Measurements from ENCODE around the gene TRAF2. TPM values are rescaled to one million over a fixed set of nuclear protein-coding genes. Genes with fewer than 3 reads are reported as not detected.
"Not testable (repeated sequence)": the region's sequence is repeated elsewhere in the genome, so short reads cannot be mapped to it uniquely, and the experiment has no call there.

Gene TRAF2
- total RNA-seq, 2 experiments from 2014 or later: 39.4 to 49.4 TPM

- H3K9me3 Mint-ChIP-seq; POLR2A ChIA-PET; H3K27ac Mint-ChIP-seq; DNase-seq; H3K36me3 Mint-ChIP-seq (ENCODE audit: low read depth): not testable (repeated sequence)
- CTCF ChIA-PET: interaction anchor here (0.6 to 3.2 kb wide), 34 partner anchors 8 to 248 kb away, joined by 3 to 23 read pairs (median 5); partner anchors contain the start of genes ABCA2, MAMDC4, RABL6 and TMEM141
- Mint-ChIP-seq H3K27me3 (peaks cover 17% of the 10 kb centered on the region), H3K4me3 (peak overlapping the region; percentile 45), H3K4me1 (peaks cover 22% of the 10 kb centered on the region)
Measured at GRCh38 chr9:136843159-136843800, 43.0 kb upstream of the TRAF2 start.

GRCh38 chr9:136843801-136844740 is 42.2 kb upstream of the TRAF2 start:
- DNase-seq: peak; percentile 48
- CTCF ChIA-PET: interaction anchor here (0.8 to 3.2 kb wide), 6 partner anchors 17 to 203 kb away, joined by 3 to 19 read pairs (median 9); partner anchors contain the start of genes NPDC1 and TMEM141
- H3K9me3 Mint-ChIP-seq; POLR2A ChIA-PET; H3K36me3 Mint-ChIP-seq (ENCODE audit: low read depth); H3K27ac Mint-ChIP-seq: not testable (repeated sequence)
- Mint-ChIP-seq H3K27me3 (peaks cover 17% of the 10 kb centered on the region), H3K4me3 (peak overlapping the region; percentile 45), H3K4me1 (peaks cover 23% of the 10 kb centered on the region)

- Mint-ChIP-seq H3K4me3 (peak overlapping the region; percentile 41), H3K27ac (peak overlapping the region; percentile 57), H3K36me3 (ENCODE audit: low read depth) (peaks cover 9% of the 10 kb centered on the region), H3K9me3 (no peaks in the 10 kb centered on the region), H3K27me3 (peaks cover 17% of the 10 kb centered on the region), H3K4me1 (peaks cover 26% of the 10 kb centered on the region)
- no peak for DNase-seq
- POLR2A ChIA-PET: no interaction called here
- CTCF ChIA-PET: interaction anchor here (0.8 to 3.2 kb wide), 3 partner anchors 185 to 202 kb away, joined by 3 to 19 read pairs (median 8); partner anchors contain the start of gene NPDC1
Measured at GRCh38 chr9:136844761-136845464, 41.4 kb upstream of the TRAF2 start.

- peak overlapping the region; percentile 57 for H3K27ac Mint-ChIP-seq
- H3K4me1 Mint-ChIP-seq: peaks cover 27% of the 10 kb centered on the region
- peaks cover 17% of the 10 kb centered on the region for H3K27me3 Mint-ChIP-seq
- peaks cover 6% of the 10 kb centered on the region for H3K36me3 Mint-ChIP-seq (ENCODE audit: low read depth)
- no peaks in the 10 kb centered on the region for H3K9me3 Mint-ChIP-seq
- DNase-seq: no peak
- POLR2A ChIA-PET: no interaction called here
- peak overlapping the region; percentile 41 for H3K4me3 Mint-ChIP-seq
- CTCF ChIA-PET: interaction anchor here (1.0 to 2.5 kb wide), 2 partner anchors 17 to 201 kb away, joined by 3 to 8 read pairs; partner anchors contain the start of gene NPDC1
Measured at GRCh38 chr9:136845465-136846260, 40.7 kb upstream of the TRAF2 start.

GRCh38 chr9:136846376-136847087 is 39.8 kb upstream of the TRAF2 start:
- Mint-ChIP-seq H3K27ac (peak overlapping the region; percentile 62), H3K27me3 (peaks cover 17% of the 10 kb centered on the region), H3K36me3 (ENCODE audit: low read depth) (peaks cover 3% of the 10 kb centered on the region), H3K4me1 (peaks cover 27% of the 10 kb centered on the region), H3K9me3 (no peaks in the 10 kb centered on the region), H3K4me3 (no peak overlapping the region)
- ChIA-PET POLR2A (no interaction called here), CTCF (interaction anchor here (0.9 to 2.5 kb wide), 5 partner anchors 18 to 200 kb away, joined by 3 to 8 read pairs (median 3); partner anchors contain the start of genes NPDC1 and TRAF2)
- no peak for DNase-seq

- H3K4me3 Mint-ChIP-seq: peak overlapping the region; percentile 92
- no peaks in the 10 kb centered on the region for H3K9me3 Mint-ChIP-seq
- ChIA-PET CTCF (interaction anchor here (0.9 to 2.2 kb wide), 5 partner anchors 18 to 182 kb away, joined by 3 to 7 read pairs (median 3); partner anchors contain the start of gene TRAF2), POLR2A (no interaction called here)
- peaks cover 17% of the 10 kb centered on the region for H3K27me3 Mint-ChIP-seq
- peak overlapping the region; percentile 67 for H3K27ac Mint-ChIP-seq
- H3K36me3 Mint-ChIP-seq (ENCODE audit: low read depth): peaks cover 3% of the 10 kb centered on the region
- DNase-seq: no peak
- peaks cover 23% of the 10 kb centered on the region for H3K4me1 Mint-ChIP-seq
Measured at GRCh38 chr9:136847088-136847825, 39.1 kb upstream of the TRAF2 start.

- Mint-ChIP-seq H3K4me1 (peaks cover 21% of the 10 kb centered on the region), H3K4me3 (peak overlapping the region; percentile 92), H3K27me3 (peaks cover 17% of the 10 kb centered on the region), H3K9me3 (no peaks in the 10 kb centered on the region), H3K36me3 (ENCODE audit: low read depth) (peaks cover 3% of the 10 kb centered on the region), H3K27ac (peak overlapping the region; percentile 67)
- ChIA-PET CTCF (interaction anchor here (0.9 to 2.2 kb wide), 4 partner anchors 22 to 181 kb away, joined by 3 to 7 read pairs (median 4); partner anchors contain the start of gene TRAF2), POLR2A (no interaction called here)
- DNase-seq: peak; percentile 81
Measured at GRCh38 chr9:136847826-136848392, 38.4 kb upstream of the TRAF2 start.

- Mint-ChIP-seq H3K4me3 (peak overlapping the region; percentile 92), H3K9me3 (no peaks in the 10 kb centered on the region), H3K27ac (peak overlapping the region; percentile 86), H3K27me3 (peaks cover 16% of the 10 kb centered on the region), H3K4me1 (peaks cover 19% of the 10 kb centered on the region), H3K36me3 (ENCODE audit: low read depth) (peaks cover 3% of the 10 kb centered on the region)
- POLR2A ChIA-PET: no interaction called here
- CTCF ChIA-PET: interaction anchor here (0.9 to 2.2 kb wide), 3 partner anchors 22 to 181 kb away, joined by 3 to 7 read pairs (median 6); no protein-coding TSS in a partner anchor
- DNase-seq: peak; percentile 55
Measured at GRCh38 chr9:136848393-136849037, 37.8 kb upstream of the TRAF2 start.

- ChIA-PET CTCF (interaction anchor here (1.1 to 2.2 kb wide), 2 partner anchors 53 to 95 kb away, joined by 3 to 6 read pairs; partner anchors contain the start of gene FBXW5), POLR2A (no interaction called here)
- Mint-ChIP-seq H3K36me3 (ENCODE audit: low read depth) (peaks cover 3% of the 10 kb centered on the region), H3K27ac (peak within 1 kb of the TSS; percentile 88), H3K27me3 (peaks cover 14% of the 10 kb centered on the region), H3K4me3 (peak within 1 kb of the TSS; percentile 92), H3K9me3 (no peaks in the 10 kb centered on the region), H3K4me1 (peaks cover 17% of the 10 kb centered on the region)
- peak; percentile 97 for DNase-seq
Measured at GRCh38 chr9:136849038-136849959, 37.0 kb upstream of the TRAF2 start, which contains the start of gene PHPT1. Gene PHPT1, plus strand, starts transcription at chr9:136849409. Its CDS starts 22 bp downstream, at chr9:136849431.
